HG02981 (cell line): ENCODE results near the gene PCCA.

Source experiments
- ATAC-seq: cut with Tn5 transposase; IDR thresholded peaks from one replicate; pipeline ENCODE4 v1.9.1; 2021; ENCODE audit warnings: mild to moderate bottlenecking, moderate library complexity; ENCODE audit not compliant: unreplicated experiment

The PCCA gene

GRCh38 chr13:100536643-100537180, 447.8 kb downstream of the PCCA start:
- no peak for ATAC-seq

GRCh38 chr13:100537486-100537885, 448.6 kb downstream of the PCCA start:
- ATAC-seq: no peak

- no peak for ATAC-seq
Measured at GRCh38 chr13:100537951-100538462, 449.1 kb downstream of the PCCA start.

- no peak for ATAC-seq
Measured at GRCh38 chr13:100540621-100541020, 451.7 kb downstream of the PCCA start.

GRCh38 chr13:100541897-100542825, 453.3 kb downstream of the PCCA start:
- ATAC-seq: no peak

- peak; percentile 93 for ATAC-seq
Measured at GRCh38 chr13:100542826-100543156, 453.9 kb downstream of the PCCA start.

- no peak for ATAC-seq
Measured at GRCh38 chr13:100543872-100544602, 455.1 kb downstream of the PCCA start.

GRCh38 chr13:100544866-100545683, 456.2 kb downstream of the PCCA start:
- ATAC-seq: no peak

GRCh38 chr13:100545684-100546061, 456.8 kb downstream of the PCCA start:
- ATAC-seq: no peak

- no peak for ATAC-seq
Measured at GRCh38 chr13:100546713-100547405, 458.0 kb downstream of the PCCA start.

- ATAC-seq: no peak
Measured at GRCh38 chr13:100547791-100548201, 458.9 kb downstream of the PCCA start.

- no peak for ATAC-seq
Measured at GRCh38 chr13:100549316-100549715, 460.4 kb downstream of the PCCA start.

GRCh38 chr13:100552755-100553154, 463.9 kb downstream of the PCCA start:
- no peak for ATAC-seq

- no peak for ATAC-seq
Measured at GRCh38 chr13:100559886-100560285, 471.0 kb downstream of the PCCA start.

- no peak for ATAC-seq
Measured at GRCh38 chr13:100560498-100561157, 471.7 kb downstream of the PCCA start.

GRCh38 chr13:100561158-100561499, 472.2 kb downstream of the PCCA start:
- no peak for ATAC-seq

GRCh38 chr13:100561599-100562204, 472.8 kb downstream of the PCCA start:
- no peak for ATAC-seq

GRCh38 chr13:100563779-100564178, 474.9 kb downstream of the PCCA start:
- no peak for ATAC-seq

GRCh38 chr13:100564444-100565223, 475.7 kb downstream of the PCCA start:
- ATAC-seq: no peak
